HG03108 (cell line): ENCODE data around the gene SCUBE3.

Experiments
- ATAC-seq: cut with Tn5 transposase; IDR thresholded peaks from one replicate; pipeline ENCODE4 v1.9.1; 2021; ENCODE audit warnings: moderate library complexity; ENCODE audit not compliant: unreplicated experiment

Gene SCUBE3

GRCh38 chr6:35297601-35298481 lies 84.1 kb downstream of the SCUBE3 start, which contains the start of gene DEF6:
DEF6 (plus strand) TSS chr6:35297818; CDS start chr6:35297857, 39 bp downstream.
- peak; percentile 73 for ATAC-seq

- ATAC-seq, result no peak
Measured at GRCh38 chr6:35298625-35299140, 84.9 kb downstream of the SCUBE3 start.

GRCh38 chr6:35299674-35300073 lies 85.9 kb downstream of the SCUBE3 start:
- no peak for ATAC-seq

DNA sequence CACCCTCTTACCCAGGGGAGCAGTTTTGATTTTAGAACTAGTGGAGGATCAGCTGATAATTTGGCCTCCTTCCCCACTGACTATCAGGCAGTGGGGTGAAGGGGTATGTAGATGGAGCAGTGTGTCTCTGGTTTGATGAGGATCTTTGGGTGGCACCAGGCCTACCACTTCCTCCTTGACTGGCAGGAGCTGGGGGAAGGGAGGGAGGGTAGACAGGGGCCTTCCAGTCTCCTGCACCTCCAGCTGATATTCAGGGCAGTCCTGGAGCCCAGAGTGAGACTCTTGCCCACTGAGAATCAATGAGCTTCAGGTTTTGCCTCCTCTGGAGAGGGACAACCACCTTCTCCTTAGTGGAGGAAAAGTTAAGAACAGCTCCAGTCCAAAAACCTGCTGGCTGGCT lies 87.1 kb downstream of the SCUBE3 start:
- ATAC-seq, result no peak
